Astrocyte (in vitro differentiated cells and primary cell): Measurements from ENCODE around the gene INPP4A.

Source experiments
- CTCF ChIP-seq: IDR thresholded peaks from 2 replicates; pipeline ENCODE4 v1.5.1; 2011; ENCODE audit warnings: low read depth, mild to moderate bottlenecking, inconsistent platforms, low read length, moderate library complexity; ENCODE audit not compliant: insufficient read depth
- EZH2 ChIP-seq: IDR thresholded peaks from 2 replicates; pipeline ENCODE4 v1.6.1; 2012; ENCODE audit warnings: mild to moderate bottlenecking, low read length, inconsistent platforms; ENCODE audit not compliant: insufficient read depth

GRCh38 chr2:98545591-98545990 is 100.9 kb downstream of the INPP4A start:
- TF ChIP-seq CTCF (no peak), EZH2 (no peak)
